DMS153 treated with DMSO at 0.1 percent for 48 hours (cell line): Measurements from ENCODE around the gene SLC2A1.
A peak's percentile ranks its signal among the peaks of the same experiment; 100 is the strongest.

Source experiments
- DNase-seq: peaks from one replicate; lab custom pipeline; 2025; ENCODE audit not compliant: unreplicated experiment; lab: John Stamatoyannopoulos, UW

SLC2A1 gene

DNA sequence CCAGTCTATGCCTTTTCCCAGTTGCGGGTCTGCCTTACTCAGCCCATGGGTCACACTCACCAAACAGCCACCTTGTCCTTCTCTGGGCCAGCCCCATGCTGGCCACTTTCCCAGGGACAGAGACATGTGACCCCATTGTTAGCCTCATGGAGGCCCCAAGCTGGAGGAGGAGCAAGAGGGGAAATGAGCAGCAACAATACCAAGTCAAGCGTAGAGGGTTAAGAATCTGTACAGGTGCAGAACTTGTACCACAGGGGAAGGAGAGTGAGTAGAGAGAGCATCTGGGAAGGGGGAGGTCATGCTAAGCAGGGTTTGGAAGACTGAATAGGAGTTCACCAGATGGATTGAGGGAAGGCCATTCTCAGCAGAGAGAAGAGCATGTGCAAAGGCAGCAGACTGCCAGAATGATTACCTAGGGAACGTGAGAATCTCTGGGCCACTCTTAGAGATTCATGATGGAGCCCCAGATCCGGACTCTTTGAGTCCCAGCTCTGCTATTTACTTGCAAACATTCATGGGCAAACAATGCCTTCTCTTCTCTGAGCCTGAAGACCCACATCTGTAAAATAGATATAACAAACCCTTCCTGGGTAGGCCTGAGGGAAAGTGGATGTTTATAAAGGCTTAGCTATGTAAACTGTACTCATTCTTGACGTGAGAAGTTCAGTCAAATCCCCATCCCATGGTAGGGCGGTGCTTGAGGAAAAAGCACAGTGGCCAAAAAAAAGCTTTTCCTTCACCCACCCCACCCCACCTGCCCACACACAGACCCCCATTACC lies 2.8 kb upstream of the SLC2A1 start:
- no peak for DNase-seq

DNA sequence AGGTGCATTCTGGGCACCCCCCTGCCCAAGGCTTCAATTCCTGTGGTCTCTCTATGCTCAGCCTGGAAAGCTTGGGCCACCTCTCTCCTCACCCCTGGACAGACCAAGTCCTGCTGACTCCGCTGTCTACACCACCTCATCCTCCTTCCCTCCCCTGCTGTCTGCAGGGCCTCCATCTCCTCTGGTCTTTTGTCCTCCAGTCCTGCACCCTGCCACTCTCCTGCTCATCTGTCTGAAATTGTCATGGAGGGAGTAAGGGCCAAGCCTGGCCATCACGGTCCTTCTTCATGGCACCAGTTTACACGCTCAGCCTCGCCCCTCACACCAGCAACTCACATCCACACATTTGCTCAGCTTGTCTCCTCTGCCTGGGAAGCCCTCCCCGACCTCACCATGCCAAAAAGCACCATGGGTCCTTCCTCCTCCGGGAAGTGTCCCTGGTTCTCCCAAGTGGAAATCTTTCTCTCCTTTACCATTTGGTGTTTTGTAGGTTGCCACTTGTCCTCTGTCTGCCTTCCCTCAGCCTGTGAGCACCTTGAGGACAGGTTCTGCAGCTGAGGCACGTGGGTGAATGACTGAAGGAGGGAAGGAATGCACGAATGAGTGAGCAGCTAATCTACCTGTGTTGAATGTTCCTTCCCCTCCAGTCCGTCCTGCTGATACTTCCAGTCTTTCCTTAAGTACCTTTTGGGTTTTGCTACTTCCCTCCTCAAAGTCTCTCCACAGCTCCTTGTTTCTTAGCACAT lies 2.1 kb upstream of the SLC2A1 start:
- no peak for DNase-seq

DNA sequence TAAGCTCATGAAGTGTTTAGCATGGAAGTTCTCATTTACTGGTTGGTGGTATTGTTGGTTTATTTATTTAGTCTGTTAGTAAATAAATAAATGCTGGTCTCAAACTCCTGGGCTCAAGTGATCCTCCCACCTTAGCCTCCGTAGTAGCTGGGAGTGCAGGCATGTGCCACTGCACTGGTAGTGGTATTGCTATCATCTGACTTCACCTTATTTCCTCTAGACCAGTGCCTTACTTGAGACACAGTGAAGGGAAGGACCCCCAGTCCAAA lies 1.4 kb upstream of the SLC2A1 start:
- no peak for DNase-seq

DNA sequence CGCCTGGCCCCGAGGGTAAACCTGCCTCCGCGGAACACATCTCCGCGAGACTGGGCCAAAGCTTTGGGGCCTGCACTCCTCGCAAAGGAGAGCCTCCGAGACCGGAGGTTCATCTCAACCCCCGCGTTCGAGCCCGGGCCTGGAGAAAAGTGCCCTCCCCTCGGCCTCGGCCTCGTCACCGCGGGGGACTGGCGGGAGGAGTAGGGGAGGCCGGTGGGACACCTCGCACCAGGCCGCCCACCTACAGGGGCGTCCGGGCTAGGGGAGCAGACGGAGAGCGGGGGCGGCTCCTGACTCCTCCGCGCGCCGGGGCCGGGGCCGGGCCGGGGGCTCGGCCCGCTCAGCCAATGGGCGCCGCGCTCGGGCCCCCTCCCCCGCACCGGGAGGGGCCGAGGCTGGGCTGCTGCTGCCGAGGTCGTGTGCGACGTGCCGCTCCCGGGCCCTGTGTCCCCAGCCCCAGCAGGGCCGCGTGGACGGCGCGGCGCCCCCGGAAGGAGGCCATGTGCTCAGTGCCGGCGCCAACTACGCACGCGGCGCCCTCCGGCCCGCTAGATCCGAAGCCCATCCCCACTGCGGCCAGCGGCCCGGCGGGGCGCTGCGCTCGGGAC lies 684 bp downstream of the SLC2A1 start:
- DNase-seq: peak; percentile 41

DNA sequence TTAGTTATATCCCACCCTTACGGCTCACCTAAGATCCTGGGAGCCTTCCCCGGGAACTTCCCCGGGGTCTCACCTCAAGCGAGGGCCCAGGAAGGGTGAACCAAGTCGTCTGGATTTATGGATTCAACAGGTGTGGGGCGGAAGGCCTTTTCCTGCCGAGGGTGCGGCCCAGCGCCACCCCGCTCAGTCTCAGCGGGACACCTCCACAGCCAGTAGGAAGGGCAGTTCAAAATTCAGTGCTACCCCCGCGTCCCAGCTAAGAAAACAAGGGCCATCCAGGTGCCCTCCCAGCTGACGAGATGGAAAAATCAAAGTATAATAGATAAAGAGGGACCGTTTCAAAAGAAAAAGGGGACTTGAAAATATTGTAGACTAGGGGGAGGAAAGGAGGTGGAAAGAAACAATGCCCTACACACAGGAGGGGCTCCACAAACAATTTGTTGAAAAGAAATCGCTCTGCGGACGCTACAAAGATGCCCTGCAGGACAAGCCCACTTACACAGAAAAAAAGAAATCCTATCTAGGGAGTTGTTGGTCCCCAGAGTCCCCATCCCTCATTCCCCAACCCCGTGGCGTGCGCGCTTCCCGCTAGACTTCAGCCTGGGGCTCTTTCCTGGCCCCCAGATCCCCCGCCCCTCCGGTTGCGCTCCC lies 1.3 kb downstream of the SLC2A1 start:
- no peak for DNase-seq

DNA sequence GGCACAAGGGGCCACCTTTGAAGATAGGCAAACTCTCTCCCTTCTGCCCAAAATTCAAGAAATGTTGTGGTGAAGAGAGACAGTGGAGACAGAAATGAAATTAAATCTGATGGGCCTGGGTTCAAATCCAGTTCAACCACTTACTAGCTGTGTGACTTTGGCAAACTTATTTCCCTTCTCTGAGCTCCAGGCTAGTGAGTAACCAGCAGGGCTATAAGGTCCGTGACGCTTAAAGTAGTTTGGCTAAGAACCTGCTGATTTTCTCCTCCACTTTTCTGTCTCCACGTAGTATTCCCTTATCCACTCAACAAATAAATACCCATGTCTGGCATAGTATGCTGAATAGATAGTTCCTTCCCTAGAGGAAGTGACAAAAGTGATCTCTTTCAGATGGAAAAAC lies 1.9 kb downstream of the SLC2A1 start:
- DNase-seq: no peak

DNA sequence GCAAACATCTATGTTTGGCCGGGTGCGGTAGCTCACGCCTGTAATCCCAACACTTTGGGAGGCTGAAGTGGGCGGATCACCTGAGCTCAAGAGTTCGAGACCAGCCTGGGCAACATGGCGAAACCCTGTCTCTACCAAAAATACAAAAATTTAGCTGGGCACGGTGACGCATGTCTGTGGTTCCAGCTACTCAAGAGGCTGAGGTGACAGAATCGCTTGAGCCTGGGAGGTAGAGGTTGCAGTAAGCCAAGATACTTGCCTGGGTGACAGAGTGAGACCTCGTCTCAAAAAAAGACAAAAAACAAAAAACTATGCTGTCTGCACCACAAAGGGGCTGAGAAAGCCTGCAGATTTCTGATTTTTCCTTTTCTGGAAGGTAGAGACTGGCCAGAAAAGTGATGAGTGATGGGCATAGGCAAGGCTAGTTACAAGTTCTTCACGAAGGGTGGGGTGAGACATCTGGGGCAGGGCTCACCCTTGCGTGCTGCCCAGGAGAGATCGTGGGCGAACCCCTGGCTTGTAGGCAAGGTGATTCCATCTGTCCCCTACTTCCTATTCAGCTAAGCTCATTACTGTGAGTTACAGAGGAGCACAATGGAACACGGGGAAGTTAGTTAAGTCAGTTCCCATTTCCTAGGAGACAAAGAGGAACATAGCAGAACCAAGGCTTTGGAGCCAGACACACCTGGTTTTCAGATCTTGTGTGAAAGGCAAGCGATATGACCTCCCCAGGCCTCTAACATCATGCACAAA lies 3.2 kb downstream of the SLC2A1 start:
- DNase-seq: no peak

DNA sequence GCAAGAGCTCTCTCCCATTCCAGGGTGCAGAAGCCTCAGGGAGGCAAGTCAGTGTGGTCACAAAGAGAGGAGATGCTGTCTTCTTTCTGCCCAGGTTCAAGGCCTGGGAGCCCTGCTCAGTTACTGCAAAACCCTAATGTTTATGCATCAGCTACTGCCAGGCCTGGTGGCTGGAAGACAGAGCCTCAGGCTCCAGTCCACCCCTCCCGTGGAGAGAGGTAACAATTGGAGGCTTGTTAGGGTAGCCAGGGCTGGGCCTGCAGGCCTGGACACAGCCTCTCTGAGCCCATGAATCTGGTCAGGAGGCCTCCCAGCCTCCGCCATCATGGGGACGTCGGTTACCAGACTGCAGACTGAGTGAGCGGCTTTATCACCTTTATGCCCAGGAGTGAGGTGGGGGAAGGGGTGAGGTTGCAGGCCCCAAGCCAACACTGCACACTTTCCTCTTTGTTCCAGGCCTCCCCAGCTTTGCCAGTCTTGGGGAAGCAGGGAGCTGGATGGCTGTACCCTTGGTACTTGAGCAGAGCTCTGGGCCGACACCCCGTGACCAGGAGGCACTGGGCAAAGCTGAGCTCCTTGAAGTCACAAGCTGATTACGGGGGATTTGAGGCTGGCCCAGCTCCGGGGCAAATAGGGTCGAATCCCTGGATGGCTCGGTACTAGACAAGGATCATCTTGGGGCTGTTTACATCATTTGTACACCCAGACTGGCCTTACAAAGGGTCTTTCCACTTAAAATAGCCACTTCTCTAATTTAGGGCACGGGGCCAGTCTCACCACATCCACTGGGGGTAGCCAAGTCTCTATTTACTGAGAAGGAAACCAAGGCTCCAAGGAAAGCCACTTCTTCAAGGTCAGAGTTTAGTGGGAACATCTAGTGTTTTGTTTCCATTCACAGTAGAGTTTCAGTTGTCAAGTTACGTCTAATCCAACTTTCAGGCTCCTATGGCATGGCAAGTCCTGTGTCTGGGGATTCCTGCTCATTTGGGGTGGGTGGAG lies 5.2 kb downstream of the SLC2A1 start:
- no peak for DNase-seq

DNA sequence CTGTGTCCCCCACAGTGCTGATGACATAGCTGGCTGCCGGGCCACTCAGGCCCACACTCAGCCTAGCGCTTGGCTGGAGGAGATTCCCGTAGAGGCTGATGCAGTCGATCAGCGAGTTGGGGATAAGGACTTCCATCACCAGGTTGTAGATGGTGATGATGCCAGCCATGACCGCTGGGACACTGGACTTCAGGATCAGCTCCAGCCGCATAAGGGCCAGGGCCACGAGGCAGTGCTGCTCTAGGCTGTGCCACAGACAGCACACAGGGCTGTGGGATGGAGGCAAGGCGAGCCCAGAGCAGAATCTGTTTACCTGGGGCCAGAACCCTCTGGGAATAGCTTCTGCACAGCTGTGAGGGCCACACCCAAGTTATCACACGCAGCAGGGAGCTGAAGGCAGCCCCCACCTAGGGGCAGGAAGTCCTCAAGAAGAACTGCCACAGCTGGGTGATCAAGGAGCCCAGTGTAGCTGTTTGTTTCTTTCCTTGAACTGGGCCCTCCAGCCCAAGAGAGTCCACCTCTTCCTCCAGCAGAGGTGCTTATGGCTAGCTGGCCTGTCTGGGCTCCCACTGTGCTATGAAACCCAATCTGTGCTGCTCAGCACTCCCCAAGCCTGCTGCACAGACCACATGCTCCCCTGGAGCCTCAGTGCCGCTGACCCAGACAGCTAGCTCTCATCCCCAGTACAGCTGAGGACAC lies 6.2 kb downstream of the SLC2A1 start:
- DNase-seq: no peak

DNA sequence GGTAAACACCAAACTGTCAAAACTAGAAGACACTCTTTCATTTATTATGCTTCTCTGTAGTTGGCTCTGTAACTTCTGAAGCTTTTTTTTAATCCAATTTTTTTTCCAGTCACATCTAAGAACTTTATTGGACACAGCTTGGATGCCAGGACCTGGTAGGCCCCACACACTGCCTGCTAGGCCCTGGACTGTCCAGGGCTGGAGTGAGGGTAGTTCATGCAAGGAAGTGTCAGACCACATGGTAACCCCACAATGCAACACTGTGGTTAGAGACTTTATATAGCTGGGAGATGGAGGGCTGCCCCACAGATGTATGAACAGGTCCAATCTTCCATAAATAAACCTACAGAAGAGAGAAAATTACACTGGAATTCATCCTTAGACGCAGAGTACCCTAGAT lies 7.1 kb downstream of the SLC2A1 start:
- DNase-seq: no peak

DNA sequence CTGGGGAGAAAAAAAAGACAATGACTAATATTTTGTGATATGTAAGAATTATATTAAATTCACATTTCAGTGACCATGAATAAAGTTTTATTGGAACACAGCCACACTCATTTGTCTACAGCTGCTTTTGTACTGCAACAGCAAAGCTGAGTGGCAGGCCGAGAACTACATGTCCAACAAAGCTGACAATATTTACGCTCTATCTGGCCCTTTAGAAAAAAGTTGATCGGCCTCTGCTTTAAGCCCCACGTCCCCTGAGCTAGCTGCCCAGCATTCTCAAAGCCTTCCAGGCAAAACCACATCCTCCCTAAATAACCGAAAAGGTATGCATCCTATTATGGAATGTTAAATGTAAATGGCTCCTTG lies 8.6 kb downstream of the SLC2A1 start:
- DNase-seq: no peak

DNA sequence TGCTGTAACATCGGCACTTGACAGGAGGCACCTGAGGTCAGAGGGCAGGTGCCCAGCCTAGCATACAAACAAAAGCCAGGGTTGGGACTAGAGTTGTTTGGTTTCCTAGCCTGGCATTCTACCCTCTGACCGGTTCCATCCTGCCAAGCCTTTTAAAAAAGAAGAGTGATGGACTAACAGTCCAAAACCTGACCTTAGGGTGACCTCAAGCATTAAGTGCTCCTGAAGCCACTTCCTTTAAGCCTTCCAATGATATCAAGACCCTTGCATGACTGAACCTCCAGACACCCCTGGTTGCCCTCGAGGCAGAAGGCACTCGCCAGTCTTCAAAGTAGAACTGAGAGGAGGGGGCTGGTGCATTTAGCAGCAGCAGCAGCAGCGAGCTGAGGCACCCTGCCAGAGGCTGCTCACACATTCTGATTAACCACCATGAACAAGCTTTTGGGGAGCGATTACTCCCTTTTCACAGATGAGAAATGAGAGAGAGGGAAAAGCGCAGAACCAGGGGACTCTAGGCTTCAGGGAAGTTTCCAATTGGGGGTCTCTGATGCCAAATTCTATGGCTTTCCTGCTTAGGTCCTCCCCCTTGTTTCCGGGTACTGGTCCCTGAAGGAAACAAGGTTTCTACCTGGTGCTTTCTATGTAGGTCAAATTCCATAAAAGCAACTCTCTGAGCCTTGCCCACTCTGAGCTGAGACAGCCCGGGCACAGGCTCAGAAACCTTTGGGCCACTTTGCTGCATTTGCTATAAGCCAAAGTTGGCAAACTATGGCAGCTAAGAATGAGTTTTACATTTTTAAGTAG lies 9.2 kb downstream of the SLC2A1 start:
- no peak for DNase-seq

DNA sequence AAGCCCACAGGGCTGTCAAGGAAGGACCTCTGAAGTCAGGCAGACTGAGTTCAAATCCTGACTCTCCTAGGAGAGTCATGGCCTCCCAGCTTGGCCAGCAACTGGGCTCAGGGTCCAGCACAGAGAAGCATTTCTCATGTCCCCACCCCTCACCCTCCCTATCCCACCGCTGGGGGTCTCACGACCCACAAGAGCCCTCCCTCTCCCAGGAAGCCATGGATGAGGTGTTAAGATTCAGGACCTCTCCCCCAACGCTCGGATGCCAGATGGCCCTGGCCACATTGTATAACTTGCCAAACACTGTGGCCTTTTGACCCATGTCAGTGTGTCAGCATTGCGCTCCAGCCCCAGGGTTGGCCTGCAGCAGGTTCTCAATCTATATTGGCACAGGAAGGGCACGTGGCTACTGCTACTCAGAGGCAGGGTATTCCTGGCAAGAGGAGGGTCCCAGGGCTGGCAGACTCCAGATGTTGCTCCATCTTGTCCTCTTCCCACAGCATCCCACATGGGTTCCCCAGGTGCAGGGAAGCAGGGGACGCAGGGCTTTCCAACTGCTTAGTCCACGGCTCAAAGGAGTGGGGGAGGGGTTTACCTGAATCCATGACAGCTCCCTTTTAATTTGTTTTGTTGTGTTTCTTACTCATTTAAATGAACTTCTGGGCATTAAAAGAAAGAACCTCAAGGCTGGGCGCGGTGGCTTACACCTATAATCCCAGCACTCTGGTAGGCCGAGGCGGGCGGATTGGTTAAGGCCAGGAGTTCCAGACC lies 10.5 kb downstream of the SLC2A1 start:
- DNase-seq: no peak

DNA sequence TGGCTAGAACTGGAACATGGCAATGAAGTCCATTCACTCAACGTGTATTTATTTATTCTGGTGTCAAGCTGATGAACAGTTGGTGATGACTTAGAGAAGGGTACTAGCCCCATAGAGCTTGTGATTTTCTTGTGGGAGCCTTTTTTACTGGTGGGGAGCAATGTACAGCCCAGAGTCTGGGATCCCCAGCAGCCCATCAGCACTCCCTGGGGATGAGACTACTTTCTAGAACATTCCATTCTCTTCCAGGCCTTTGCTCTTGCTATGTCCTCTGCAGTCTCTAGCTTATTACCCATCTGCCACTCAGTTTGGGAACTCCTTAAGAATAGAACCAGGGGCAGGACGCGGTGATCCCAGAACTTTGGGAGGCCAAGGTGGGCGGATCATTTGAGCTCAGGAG lies 11.6 kb downstream of the SLC2A1 start:
- no peak for DNase-seq

DNA sequence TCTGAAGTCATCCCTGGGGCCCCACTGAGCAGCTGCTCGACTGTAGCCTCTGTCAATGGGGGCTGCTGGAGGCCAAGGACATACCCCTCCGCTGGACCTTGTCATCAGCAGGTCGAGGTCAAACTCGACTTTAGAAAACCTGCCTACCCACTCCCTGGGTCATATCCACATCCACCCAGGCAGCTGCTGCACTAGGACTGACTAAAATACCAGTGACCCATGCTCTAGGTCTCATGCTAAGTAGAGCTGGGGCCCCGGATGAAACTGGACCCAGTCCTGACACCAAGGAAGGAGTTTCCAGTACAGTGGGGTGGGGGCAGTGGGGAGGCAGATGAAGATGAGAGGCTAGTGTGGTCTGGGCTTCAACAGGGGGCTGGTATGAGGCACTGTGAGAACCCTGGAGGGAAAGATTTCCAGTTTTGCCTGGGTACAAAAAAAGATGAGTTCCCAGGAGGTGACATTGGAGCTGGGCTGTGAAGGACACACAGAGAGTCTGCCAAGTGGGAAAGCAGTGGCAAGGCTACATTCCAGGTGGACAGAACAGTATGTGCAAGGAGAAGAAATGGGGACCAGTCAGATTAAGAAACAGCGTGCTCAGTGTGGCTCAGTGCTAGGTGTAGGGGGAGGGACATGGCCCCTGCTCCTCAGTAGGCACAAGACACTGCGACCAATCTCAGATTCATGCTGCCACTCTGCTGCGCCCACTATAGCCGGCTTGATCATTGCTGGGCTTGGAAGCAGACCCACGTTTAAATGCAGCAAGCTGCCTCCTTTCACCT lies 12.4 kb downstream of the SLC2A1 start:
- no peak for DNase-seq

DNA sequence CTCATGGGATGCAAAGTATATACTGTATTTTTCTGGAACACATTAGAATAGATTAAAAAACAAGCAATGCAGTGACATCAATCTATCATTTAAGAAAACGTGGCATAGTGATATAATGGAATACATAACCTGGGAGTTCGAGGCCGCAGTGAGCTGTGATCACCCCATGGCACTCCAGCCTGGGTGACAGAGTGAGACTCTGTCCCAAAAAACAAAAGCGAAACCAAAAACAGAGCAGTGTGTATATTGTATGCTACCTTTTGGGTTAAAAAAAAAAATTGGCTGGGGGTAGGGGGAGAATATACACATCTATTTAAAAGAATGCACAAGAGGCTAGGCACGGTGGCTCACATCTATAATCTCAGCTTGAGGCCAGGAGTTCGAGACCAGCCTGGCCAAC lies 13.5 kb downstream of the SLC2A1 start:
- no peak for DNase-seq

DNA sequence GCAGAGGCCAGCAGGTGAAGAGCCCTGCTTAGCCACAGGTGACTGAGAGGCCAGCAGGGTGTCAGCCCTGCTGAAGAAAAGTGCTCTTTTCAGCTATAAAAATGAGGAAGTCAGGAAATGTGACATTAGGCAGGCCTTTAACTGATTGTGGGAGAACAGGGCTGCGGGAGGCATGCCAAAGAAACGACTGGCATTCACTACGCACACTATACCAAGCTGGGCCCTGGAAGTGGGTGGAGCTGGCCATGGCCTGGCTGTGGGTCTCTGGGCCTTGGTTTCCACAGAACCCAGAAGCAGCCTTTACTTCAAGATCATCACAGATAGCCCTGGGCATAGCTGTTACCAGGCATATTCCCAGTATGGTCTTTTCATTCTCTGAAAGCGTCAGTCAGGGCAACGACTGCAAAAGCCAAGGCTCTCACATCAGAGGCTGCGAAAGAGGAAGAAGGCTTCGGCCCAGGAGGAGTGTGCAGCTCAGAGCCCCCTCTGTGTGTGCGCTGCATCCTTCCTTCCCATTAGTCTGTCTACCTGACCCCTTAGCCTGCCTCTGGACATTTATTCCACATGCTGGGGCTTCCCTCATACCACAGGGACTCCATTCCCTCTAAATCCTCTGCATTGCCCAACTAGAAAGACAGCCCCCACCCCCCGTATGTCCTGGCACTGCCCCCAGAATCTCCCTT lies 14.3 kb downstream of the SLC2A1 start:
- no peak for DNase-seq
